ENCODE measurements around the gene PIGH.
A peak's percentile ranks its signal among the peaks of the same experiment; 100 is the strongest.
"Not testable (repeated sequence)": the region's sequence is repeated elsewhere in the genome, so short reads cannot be mapped to it uniquely, and the experiment has no call there.

The PIGH gene

GRCh38 chr14:67630938-67631337, 30.9 kb upstream of the PIGH start:
- DNase-seq (ENCODE audit: low read depth, low spot score) = no peak
- ChIA-PET POLR2A (no interaction called here), CTCF (interaction anchor here (0.6 to 2.5 kb wide), 6 partner anchors 11 to 73 kb away, joined by 3 to 13 read pairs (median 4); partner anchors contain the start of genes ARG2 and PIGH)
- no peak for TF ChIP-seq CTCF (IDR thresholded peaks at IDR 0.05; ENCODE audit: insufficient read depth, low read length, missing control alignments)
- H3K4me3 ChIP-seq (ENCODE audit: low read depth, low read length) = no peak overlapping the region

GRCh38 chr14:67630186-67630585, 30.1 kb upstream of the PIGH start:
- ChIA-PET CTCF (interaction anchor here (0.6 to 2.5 kb wide), 4 partner anchors 11 to 74 kb away, joined by 3 to 13 read pairs (median 6); partner anchors contain the start of genes ARG2 and PIGH), POLR2A (no interaction called here)
- TF ChIP-seq CTCF (IDR thresholded peaks at IDR 0.05; ENCODE audit: insufficient read depth, low read length, missing control alignments) = no peak

GRCh38 chr14:67627519-67627918, 27.5 kb upstream of the PIGH start:
- CTCF ChIA-PET = interaction anchor here (0.6 to 2.3 kb wide), 5 partner anchors 8 to 115 kb away, joined by 3 to 10 read pairs (median 6); partner anchors contain the start of gene ARG2
- POLR2A ChIA-PET = no interaction called here
- no peak for TF ChIP-seq CTCF (IDR thresholded peaks at IDR 0.05; ENCODE audit: insufficient read depth, low read length, missing control alignments)
- DNase-seq (ENCODE audit: low read depth, low spot score) = no peak
- H3K4me3 ChIP-seq (ENCODE audit: low read depth, low read length) = no peak overlapping the region

More at GRCh38 chr14:67630186-67630585, 30.1 kb upstream of the PIGH start:
- DNase-seq (ENCODE audit: low read depth, low spot score) = no peak
- no peak overlapping the region for H3K4me3 ChIP-seq (ENCODE audit: low read depth, low read length)

- DNase-seq (ENCODE audit: low read depth, low spot score); CTCF ChIA-PET; H3K4me3 ChIP-seq (ENCODE audit: low read depth, low read length); POLR2A ChIA-PET: not testable (repeated sequence)
Measured at GRCh38 chr14:67626131-67626530, 26.1 kb upstream of the PIGH start.

- DNase-seq (ENCODE audit: low read depth, low spot score) = no peak
- H3K4me3 ChIP-seq (ENCODE audit: low read depth, low read length) = no peak overlapping the region
- POLR2A ChIA-PET = interaction anchor here (1.0 kb wide), 1 partner anchor 13 kb away, joined by 3 read pairs; no protein-coding TSS in a partner anchor
- CTCF ChIA-PET = interaction anchor here (0.5 to 8.4 kb wide), 6 partner anchors 9 to 81 kb away, joined by 3 to 269 read pairs (median 4); no protein-coding TSS in a partner anchor
- no peak for TF ChIP-seq CTCF (IDR thresholded peaks at IDR 0.05; ENCODE audit: insufficient read depth, low read length, missing control alignments)
Measured at GRCh38 chr14:67623114-67623513, 23.0 kb upstream of the PIGH start.

GRCh38 chr14:67622675-67623074, 22.6 kb upstream of the PIGH start:
- POLR2A ChIA-PET = interaction anchor here (0.8 to 1.0 kb wide), 2 partner anchors 13 to 73 kb away, joined by 3 read pairs; partner anchors contain the start of gene RDH11
- CTCF ChIA-PET = interaction anchor here (0.5 to 8.4 kb wide), 7 partner anchors 8 to 195 kb away, joined by 3 to 269 read pairs (median 4); no protein-coding TSS in a partner anchor
- TF ChIP-seq CTCF (IDR thresholded peaks at IDR 0.05; ENCODE audit: insufficient read depth, low read length, missing control alignments) = no peak
- DNase-seq (ENCODE audit: low read depth, low spot score) = peak; percentile 47
- no peak overlapping the region for H3K4me3 ChIP-seq (ENCODE audit: low read depth, low read length)
